Astrocyte of the cerebellum (primary cell): ENCODE results near the gene ZNF408.

Experiments used
- DNase-seq: peaks from one replicate; pipeline ENCODE4 v3.0.0-alpha.2; 2011; ENCODE audit warnings: low read depth
- H3K4me3 ChIP-seq: 2 replicates; pipeline ENCODE4 v1.5.1; 2011; ENCODE audit warnings: mild to moderate bottlenecking, low read depth, low read length, moderate library complexity
- in situ Hi-C: cut with HindIII; loops from 2 replicates; pipeline ENCODE4 v1.10.0; 2017; ENCODE audit warnings: low sequenced_read_pairs
- TF ChIP-seq, protein P1 (sequence below): IDR thresholded peaks from 2 replicates; pipeline ENCODE4 v1.5.1; 2012; ENCODE audit warnings: low read length, low read depth, moderate library complexity, mild to moderate bottlenecking; ENCODE audit errors: missing control alignments

Gene ZNF408

DNA sequence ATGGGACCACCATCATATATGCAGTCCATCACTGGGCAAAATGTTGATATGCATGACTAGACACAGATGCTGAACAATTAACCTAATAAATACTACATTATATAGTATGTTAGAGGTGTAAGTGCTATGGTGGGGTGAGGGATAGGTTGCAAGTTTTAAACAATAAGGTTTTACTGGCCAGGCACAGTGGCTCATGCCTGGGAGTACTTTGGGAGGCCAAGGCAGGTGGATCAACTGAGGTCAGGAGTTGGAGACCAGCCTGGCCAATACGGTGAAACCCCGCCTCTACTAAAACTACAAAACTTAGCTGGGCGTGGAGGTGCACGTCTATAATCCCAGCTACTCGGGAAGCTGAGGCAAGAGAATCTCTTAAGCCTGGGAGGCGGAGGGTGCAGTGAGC is 46.3 kb downstream of the ZNF408 start:
- H3K4me3 ChIP-seq = no peak overlapping the region
- no peak for DNase-seq
- in situ Hi-C loops = no loop called here
- TF ChIP-seq, protein P1, sequence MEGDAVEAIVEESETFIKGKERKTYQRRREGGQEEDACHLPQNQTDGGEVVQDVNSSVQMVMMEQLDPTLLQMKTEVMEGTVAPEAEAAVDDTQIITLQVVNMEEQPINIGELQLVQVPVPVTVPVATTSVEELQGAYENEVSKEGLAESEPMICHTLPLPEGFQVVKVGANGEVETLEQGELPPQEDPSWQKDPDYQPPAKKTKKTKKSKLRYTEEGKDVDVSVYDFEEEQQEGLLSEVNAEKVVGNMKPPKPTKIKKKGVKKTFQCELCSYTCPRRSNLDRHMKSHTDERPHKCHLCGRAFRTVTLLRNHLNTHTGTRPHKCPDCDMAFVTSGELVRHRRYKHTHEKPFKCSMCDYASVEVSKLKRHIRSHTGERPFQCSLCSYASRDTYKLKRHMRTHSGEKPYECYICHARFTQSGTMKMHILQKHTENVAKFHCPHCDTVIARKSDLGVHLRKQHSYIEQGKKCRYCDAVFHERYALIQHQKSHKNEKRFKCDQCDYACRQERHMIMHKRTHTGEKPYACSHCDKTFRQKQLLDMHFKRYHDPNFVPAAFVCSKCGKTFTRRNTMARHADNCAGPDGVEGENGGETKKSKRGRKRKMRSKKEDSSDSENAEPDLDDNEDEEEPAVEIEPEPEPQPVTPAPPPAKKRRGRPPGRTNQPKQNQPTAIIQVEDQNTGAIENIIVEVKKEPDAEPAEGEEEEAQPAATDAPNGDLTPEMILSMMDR = no peak
